Pancreas (tissue), 10 donors: ENCODE data around the gene GALNT11. TPM values are rescaled to one million over a fixed set of nuclear protein-coding genes. Genes with fewer than 3 reads are reported as not detected.

Source experiments
- ATAC-seq, 4 donors: fragments of 200-7000 bp; cut with Tn5 transposase; one replicate each; pipeline versions ENCODE4 v1.8.0 to v1.9.1; 2020; ENCODE audit warnings: mild to moderate bottlenecking in 4 of 4, moderate library complexity in 4 of 4
- DNase-seq, 6 donors: peaks; one replicate each; pipeline ENCODE4 v3.0.0-alpha.2; 2020
- FAIRE-seq: peaks from 2 replicates; lab custom pipeline; 2012; peaks lifted over from hg19 to GRCh38; lab: Jason Lieb, UNC
- H3K27ac ChIP-seq, 4 donors: fragments of 200-600 bp; sonication (generic); 1 replicate in 3 of 4; 2 replicates in 1 of 4; pipeline versions ENCODE4 v1.5.0 to v1.8.0; 2020
- H3K27me3 ChIP-seq, 4 donors: fragments of 200-600 bp; one replicate each; pipeline ENCODE4 v1.8.0; 2021
- H3K36me3 ChIP-seq, 3 donors: fragments of 200-600 bp; sonication (generic) in 1 of 3; one replicate each; pipeline versions ENCODE4 v1.5.0 to v1.8.0; 2020 to 2021
- H3K4me1 ChIP-seq, 3 donors: fragments of 200-600 bp; one replicate each; pipeline ENCODE4 v1.8.0; 2021
- H3K4me3 ChIP-seq, 4 donors: fragments of 200-600 bp; sonication (generic) in 2 of 4; one replicate each; pipeline versions ENCODE4 v1.5.0 to v1.8.0; 2020 to 2021
- H3K9me3 ChIP-seq, 4 donors: fragments of 200-600 bp; one replicate each; pipeline ENCODE4 v1.8.0; 2021
- WGBS, 2 donors: extraction: QIAGEN DNeasy Blood & Tissue Kit; methylation state at CpG; one replicate each; pipeline ENCODE4 v1.1.7; 2013; 5-methylcytosine and 5-hydroxymethylcytosine counted together
- intact Hi-C, 3 donors: fragments of 100-400 bp; cut with DNase I; formaldehyde crosslinking; loops; one replicate each; pipeline versions ENCODE4 v1.11.1 to v1.14.2; 2022
- polyA plus RNA-seq, 2 donors: library from polyadenylated mRNA; stranded (reverse); fragments of 200-250 nt; gene quantifications; one replicate each; pipeline ENCODE4 v1.2.3, GENCODE V29; 2013
- total RNA-seq, 6 donors: library from RNA; stranded (reverse); fragmentation: NEBNext Ultra II Directional in 4 of 6; extraction: Animal tissue kit (Norgen Biotek cat#: 25700) in 4 of 6; gene quantifications; one replicate each; pipeline versions ENCODE4 v1.2.1 to v1.2.4, GENCODE V29; 2021 to 2023
- TF ChIP-seq, protein P1 (sequence below), 4 donors: fragments of 200-600 bp; sonication (generic) in 3 of 4; IDR thresholded peaks; one replicate each; pipeline versions ENCODE4 v1.5.0 to v1.8.0; 2021; ENCODE audit warnings: antibody characterized with exemption in 4 of 4
- donor health status: healthy with polysubstance abuse.
- donor health status: DM: no; HTN: no; CAD: no; lungs with moderate emphysema.
- donor health status: DM: no; HTN: no; CAD: no.
- donor health status: control.
- donor health status: control.
- donor health status: Bipolar disorder and iron deficiency.
- donor health status: DM: yes; HTN: yes; CAD: no.
- donor health status: DM: no; HTN: no; CAD: no.
- donor health status: DM: no; HTN: no; CAD: no.
- donor health status: DM: yes; HTN: yes; CAD: no.

GALNT11 gene
- total and polyA plus RNA-seq, 8 donors, result 12.9 to 36.3 (median 26.9) TPM

- no peak for ATAC-seq
- 67 to 68% methylated on average over 17 to 18 of the region's 18 CpGs for WGBS, 2 donors
- Histone ChIP-seq H3K9me3 (no peaks in the 10 kb centered on the region), H3K27me3 (no peaks in the 10 kb centered on the region), H3K27ac (no peak overlapping the region), H3K4me1 (no peaks in the 10 kb centered on the region), H3K36me3 (no peaks in the 10 kb centered on the region), H3K4me3 (no peak overlapping the region)
- intact Hi-C loops, result no loop called here
- TF ChIP-seq, protein P1, sequence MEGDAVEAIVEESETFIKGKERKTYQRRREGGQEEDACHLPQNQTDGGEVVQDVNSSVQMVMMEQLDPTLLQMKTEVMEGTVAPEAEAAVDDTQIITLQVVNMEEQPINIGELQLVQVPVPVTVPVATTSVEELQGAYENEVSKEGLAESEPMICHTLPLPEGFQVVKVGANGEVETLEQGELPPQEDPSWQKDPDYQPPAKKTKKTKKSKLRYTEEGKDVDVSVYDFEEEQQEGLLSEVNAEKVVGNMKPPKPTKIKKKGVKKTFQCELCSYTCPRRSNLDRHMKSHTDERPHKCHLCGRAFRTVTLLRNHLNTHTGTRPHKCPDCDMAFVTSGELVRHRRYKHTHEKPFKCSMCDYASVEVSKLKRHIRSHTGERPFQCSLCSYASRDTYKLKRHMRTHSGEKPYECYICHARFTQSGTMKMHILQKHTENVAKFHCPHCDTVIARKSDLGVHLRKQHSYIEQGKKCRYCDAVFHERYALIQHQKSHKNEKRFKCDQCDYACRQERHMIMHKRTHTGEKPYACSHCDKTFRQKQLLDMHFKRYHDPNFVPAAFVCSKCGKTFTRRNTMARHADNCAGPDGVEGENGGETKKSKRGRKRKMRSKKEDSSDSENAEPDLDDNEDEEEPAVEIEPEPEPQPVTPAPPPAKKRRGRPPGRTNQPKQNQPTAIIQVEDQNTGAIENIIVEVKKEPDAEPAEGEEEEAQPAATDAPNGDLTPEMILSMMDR (IDR thresholded peaks at IDR 0.05), result no peak
- no peak for DNase-seq
- FAIRE-seq, result no peak
Observed at GRCh38 chr7:151987748-151988529, 37.5 kb upstream of the GALNT11 start.

- WGBS, 2 donors, result 9 to 11% methylated on average over 12 of the region's 12 CpGs
- TF ChIP-seq, protein P1 (IDR thresholded peaks at IDR 0.05), result peak in 1 of 4 donors; percentile 12
- FAIRE-seq (no peak), DNase-seq (peak; percentile 39 to 80 (median 54)), ATAC-seq (peak; percentile 90 to 99 (median 98))
- Histone ChIP-seq H3K27me3 (no peaks in the 10 kb centered on the region), H3K4me1 (no peaks in the 10 kb centered on the region), H3K27ac (no peak overlapping the region), H3K9me3 (no peaks in the 10 kb centered on the region), H3K36me3 (no peaks in the 10 kb centered on the region), H3K4me3 (no peak overlapping the region)
- intact Hi-C loops, result no loop called here
Observed at GRCh38 chr7:151992375-151992774, 33.1 kb upstream of the GALNT11 start.

DNA sequence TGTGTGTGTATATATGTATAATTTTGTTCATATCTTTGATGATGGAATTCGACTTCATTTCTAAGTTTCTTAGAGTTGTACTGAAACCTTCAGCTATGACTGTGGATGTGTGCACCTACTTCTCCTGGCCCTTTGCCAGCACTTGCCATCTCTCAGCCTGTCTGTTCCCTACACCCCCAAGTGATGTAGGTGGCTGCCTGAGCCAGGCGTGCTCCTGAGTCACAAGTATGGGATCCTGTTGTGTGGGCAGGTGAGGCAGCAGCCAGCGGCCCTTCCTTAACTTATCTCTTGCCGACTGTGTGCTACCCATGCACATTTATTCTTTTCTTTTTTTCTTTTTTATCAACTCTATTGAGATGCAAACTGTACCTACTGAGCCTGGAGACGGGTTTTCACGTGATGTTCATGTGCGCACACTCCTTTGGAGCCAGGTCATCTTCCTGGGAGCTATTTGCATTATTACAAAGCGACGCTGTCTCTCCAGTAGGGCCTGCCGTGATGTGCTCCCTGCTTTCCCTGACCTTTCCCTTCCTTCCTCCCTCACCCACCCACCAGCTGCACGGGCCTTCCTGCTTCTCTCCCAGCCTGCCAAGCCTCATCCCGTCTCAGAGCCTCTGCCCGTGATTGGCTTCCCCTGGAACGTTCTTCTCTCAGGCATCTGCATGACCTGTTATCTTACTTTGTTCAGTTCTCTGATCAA, 31.3 kb upstream of the GALNT11 start:
- 64 to 70% methylated on average over 14 of the region's 14 CpGs for WGBS, 2 donors
- intact Hi-C loops, result no loop called here
- TF ChIP-seq, protein P1 (IDR thresholded peaks at IDR 0.05), result no peak
- Histone ChIP-seq H3K27me3 (no peaks in the 10 kb centered on the region), H3K4me3 (no peak overlapping the region), H3K36me3 (no peaks in the 10 kb centered on the region), H3K27ac (no peak overlapping the region), H3K9me3 (no peaks in the 10 kb centered on the region), H3K4me1 (no peaks in the 10 kb centered on the region)
- FAIRE-seq (no peak), DNase-seq (no peak), ATAC-seq (no peak)

DNA sequence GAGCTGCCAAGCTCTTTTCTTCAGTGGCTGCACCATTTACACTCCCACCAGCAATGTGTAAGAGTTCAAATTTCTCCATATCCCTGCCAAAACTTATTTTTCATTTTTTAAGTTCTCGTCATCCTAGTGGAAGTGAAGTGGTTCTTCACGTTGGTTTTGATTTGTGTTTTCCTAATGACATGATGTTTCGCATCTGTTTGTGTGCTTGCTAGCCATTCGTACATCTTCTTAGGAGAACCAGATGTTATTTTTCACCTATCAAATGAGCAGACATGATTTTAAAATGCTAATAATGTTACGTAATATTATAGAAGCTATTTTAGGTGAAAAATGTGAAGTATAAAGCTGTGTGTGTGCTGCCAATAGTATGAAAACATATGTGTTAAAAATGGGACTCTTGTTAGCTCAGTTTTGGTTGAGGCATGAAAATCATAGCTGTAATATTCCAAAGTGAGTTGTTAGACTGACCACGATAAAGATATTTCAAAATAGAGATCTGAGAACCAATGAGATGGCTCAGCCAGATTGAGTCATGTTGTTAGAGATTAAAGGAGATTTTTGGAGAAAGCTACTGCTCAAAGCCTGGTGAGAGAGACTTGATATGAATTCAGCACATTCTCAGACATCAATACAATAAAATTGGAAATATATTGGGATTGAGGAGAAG, 25.9 kb upstream of the GALNT11 start:
- no peak for FAIRE-seq
- no peak overlapping the region for H3K27ac ChIP-seq
- H3K36me3 ChIP-seq, result no peaks in the 10 kb centered on the region
- no peaks in the 10 kb centered on the region for H3K9me3 ChIP-seq
- WGBS, 2 donors, result 69 to 85% methylated on average over 6 of the region's 6 CpGs
- DNase-seq, result no peak
- TF ChIP-seq, protein P1 (IDR thresholded peaks at IDR 0.05), result no peak
- ATAC-seq, result no peak
- H3K27me3 ChIP-seq, result no peaks in the 10 kb centered on the region
- no peak overlapping the region for H3K4me3 ChIP-seq
- intact Hi-C loops, result no loop called here
- no peaks in the 10 kb centered on the region for H3K4me1 ChIP-seq
